Measurements from ENCODE around the gene FOXP1. TPM values are rescaled to one million over a fixed set of nuclear protein-coding genes. Genes with fewer than 3 reads are reported as not detected.
"Not testable (repeated sequence)": the region's sequence is repeated elsewhere in the genome, so short reads cannot be mapped to it uniquely, and the experiment has no call there.

FOXP1 gene
- total RNA-seq, 1 experiment from 2014 or later: 31.8 TPM

GRCh38 chr3:71546821-71547220, 36.7 kb downstream of the FOXP1 start:
- in situ Hi-C loops (cut with HindIII; ENCODE audit: low pct_unique_long_range_greater_than_20kb, low sequenced_read_pairs): no loop called here
- DNase-seq (ENCODE audit: low read depth): no peak

- DNase-seq (ENCODE audit: low read depth): no peak
- in situ Hi-C loops (cut with HindIII; ENCODE audit: low pct_unique_long_range_greater_than_20kb, low sequenced_read_pairs): no loop called here
These were observed 38.2 kb downstream of the FOXP1 start for GRCh38 chr3:71545330-71545729.

- in situ Hi-C loops (cut with HindIII; ENCODE audit: low pct_unique_long_range_greater_than_20kb, low sequenced_read_pairs): no loop called here
- DNase-seq (ENCODE audit: low read depth): no peak
These were observed 40.0 kb downstream of the FOXP1 start for GRCh38 chr3:71543371-71544016.

- in situ Hi-C loops (cut with HindIII; ENCODE audit: low pct_unique_long_range_greater_than_20kb, low sequenced_read_pairs): no loop called here
- DNase-seq (ENCODE audit: low read depth): no peak
These were observed 40.8 kb downstream of the FOXP1 start for GRCh38 chr3:71542521-71543370.

- DNase-seq (ENCODE audit: low read depth): no peak
- in situ Hi-C loops (cut with HindIII; ENCODE audit: low pct_unique_long_range_greater_than_20kb, low sequenced_read_pairs): no loop called here
These were observed 42.2 kb downstream of the FOXP1 start for GRCh38 chr3:71541313-71541712.

- DNase-seq (ENCODE audit: low read depth): peak; percentile 92
- in situ Hi-C loops (cut with HindIII; ENCODE audit: low pct_unique_long_range_greater_than_20kb, low sequenced_read_pairs): no loop called here
These were observed 46.3 kb downstream of the FOXP1 start for GRCh38 chr3:71537211-71537611.

GRCh38 chr3:71536376-71536965, 47.1 kb downstream of the FOXP1 start:
- in situ Hi-C loops (cut with HindIII; ENCODE audit: low pct_unique_long_range_greater_than_20kb, low sequenced_read_pairs): no loop called here

GRCh38 chr3:71533588-71533987, 49.9 kb downstream of the FOXP1 start:
- in situ Hi-C loops (cut with HindIII; ENCODE audit: low pct_unique_long_range_greater_than_20kb, low sequenced_read_pairs): no loop called here
- no peak for DNase-seq (ENCODE audit: low read depth)

More at GRCh38 chr3:71536376-71536965, 47.1 kb downstream of the FOXP1 start:
- DNase-seq (ENCODE audit: low read depth): peak; percentile 59

- no peak for DNase-seq (ENCODE audit: low read depth)
- in situ Hi-C loops (cut with HindIII; ENCODE audit: low pct_unique_long_range_greater_than_20kb, low sequenced_read_pairs): no loop called here
These were observed 50.7 kb downstream of the FOXP1 start for GRCh38 chr3:71532639-71533395.

- no peak for DNase-seq (ENCODE audit: low read depth)
- in situ Hi-C loops (cut with HindIII; ENCODE audit: low pct_unique_long_range_greater_than_20kb, low sequenced_read_pairs): no loop called here
These were observed 52.5 kb downstream of the FOXP1 start for GRCh38 chr3:71530903-71531530.

GRCh38 chr3:71528816-71529215, 54.7 kb downstream of the FOXP1 start:
- in situ Hi-C loops (cut with HindIII; ENCODE audit: low pct_unique_long_range_greater_than_20kb, low sequenced_read_pairs): no loop called here

GRCh38 chr3:71526448-71526847, 57.1 kb downstream of the FOXP1 start:
- in situ Hi-C loops (cut with HindIII; ENCODE audit: low pct_unique_long_range_greater_than_20kb, low sequenced_read_pairs); DNase-seq (ENCODE audit: low read depth): not testable (repeated sequence)

More at GRCh38 chr3:71528816-71529215, 54.7 kb downstream of the FOXP1 start:
- no peak for DNase-seq (ENCODE audit: low read depth)

- DNase-seq (ENCODE audit: low read depth): no peak
- in situ Hi-C loops (cut with HindIII; ENCODE audit: low pct_unique_long_range_greater_than_20kb, low sequenced_read_pairs): no loop called here
These were observed 58.1 kb downstream of the FOXP1 start for GRCh38 chr3:71525391-71525790.

- in situ Hi-C loops (cut with HindIII; ENCODE audit: low pct_unique_long_range_greater_than_20kb, low sequenced_read_pairs): no loop called here
- no peak for DNase-seq (ENCODE audit: low read depth)
These were observed 58.9 kb downstream of the FOXP1 start for GRCh38 chr3:71524672-71525071.

- no peak for DNase-seq (ENCODE audit: low read depth)
- in situ Hi-C loops (cut with HindIII; ENCODE audit: low pct_unique_long_range_greater_than_20kb, low sequenced_read_pairs): no loop called here
These were observed 59.9 kb downstream of the FOXP1 start for GRCh38 chr3:71523628-71524027.

GRCh38 chr3:71521940-71522876, 61.3 kb downstream of the FOXP1 start:
- no peak for DNase-seq (ENCODE audit: low read depth)
- in situ Hi-C loops (cut with HindIII; ENCODE audit: low pct_unique_long_range_greater_than_20kb, low sequenced_read_pairs): no loop called here

- in situ Hi-C loops (cut with HindIII; ENCODE audit: low pct_unique_long_range_greater_than_20kb, low sequenced_read_pairs): no loop called here
- DNase-seq (ENCODE audit: low read depth): no peak
These were observed 62.5 kb downstream of the FOXP1 start for GRCh38 chr3:71521021-71521352.
